HL-60/S4 treated with retinoic acid at 250 ng/mL for 4 days and 3 days (cell line): ENCODE results near the gene FRYL.

Experiments
- in situ Hi-C: fragments of 300-500 bp; cut with MboI; formaldehyde crosslinking; loops from 2 replicates; pipeline ENCODE4 v1.7.0; 2022; ENCODE audit warnings: low sequenced_read_pairs

FRYL gene

GRCh38 chr4:48566034-48566384 lies 214.1 kb downstream of the FRYL start:
- in situ Hi-C loops: loop anchor here (25.0 kb wide), 1 partner anchor 396 kb away; no protein-coding TSS in a partner anchor

- in situ Hi-C loops: loop anchor here (25.0 kb wide), 1 partner anchor 397 kb away; no protein-coding TSS in a partner anchor
These were observed 214.6 kb downstream of the FRYL start for GRCh38 chr4:48565362-48566033.

GRCh38 chr4:48564151-48564550 lies 215.9 kb downstream of the FRYL start:
- in situ Hi-C loops: loop anchor here (25.0 kb wide), 1 partner anchor 398 kb away; no protein-coding TSS in a partner anchor

GRCh38 chr4:48558819-48559218 lies 221.3 kb downstream of the FRYL start:
- in situ Hi-C loops: loop anchor here (25.0 kb wide), 1 partner anchor 403 kb away; no protein-coding TSS in a partner anchor

- in situ Hi-C loops: loop anchor here (25.0 kb wide), 1 partner anchor 404 kb away; no protein-coding TSS in a partner anchor
These were observed 222.1 kb downstream of the FRYL start for GRCh38 chr4:48558026-48558425.

GRCh38 chr4:48557478-48557877 lies 222.6 kb downstream of the FRYL start:
- in situ Hi-C loops: loop anchor here (25.0 kb wide), 1 partner anchor 405 kb away; no protein-coding TSS in a partner anchor

- in situ Hi-C loops: loop anchor here (25.0 kb wide), 1 partner anchor 406 kb away; no protein-coding TSS in a partner anchor
These were observed 223.8 kb downstream of the FRYL start for GRCh38 chr4:48556268-48556667.

GRCh38 chr4:48554606-48555005 lies 225.5 kb downstream of the FRYL start:
- in situ Hi-C loops: loop anchor here (25.0 kb wide), 1 partner anchor 408 kb away; no protein-coding TSS in a partner anchor

- in situ Hi-C loops: loop anchor here (25.0 kb wide), 1 partner anchor 409 kb away; no protein-coding TSS in a partner anchor
These were observed 226.4 kb downstream of the FRYL start for GRCh38 chr4:48553720-48554119.

GRCh38 chr4:48546336-48546735 lies 233.7 kb downstream of the FRYL start:
- in situ Hi-C loops: loop anchor here (25.0 kb wide), 2 partner anchors 234 to 409 kb away; partner anchors contain the start of gene TXK

GRCh38 chr4:48543796-48544195 lies 236.3 kb downstream of the FRYL start:
- in situ Hi-C loops: loop anchor here (25.0 kb wide), 2 partner anchors 231 to 406 kb away; partner anchors contain the start of gene TXK

- in situ Hi-C loops: loop anchor here (25.0 kb wide), 2 partner anchors 231 to 406 kb away; partner anchors contain the start of gene TXK
These were observed 237.2 kb downstream of the FRYL start for GRCh38 chr4:48542888-48543287.

- in situ Hi-C loops: loop anchor here (25.0 kb wide), 2 partner anchors 227 to 402 kb away; partner anchors contain the start of gene TXK
These were observed 240.5 kb downstream of the FRYL start for GRCh38 chr4:48539597-48539996.

- in situ Hi-C loops: loop anchor here (25.0 kb wide), 2 partner anchors 226 to 401 kb away; partner anchors contain the start of gene TXK
These were observed 241.7 kb downstream of the FRYL start for GRCh38 chr4:48538358-48538757.

GRCh38 chr4:48526406-48526805 lies 253.7 kb downstream of the FRYL start:
- in situ Hi-C loops: loop anchor here (25.0 kb wide), 2 partner anchors 214 to 389 kb away; partner anchors contain the start of gene TXK

- in situ Hi-C loops: no loop called here
These were observed 261.9 kb downstream of the FRYL start for GRCh38 chr4:48518143-48518542.

GRCh38 chr4:48509543-48509942 lies 270.5 kb downstream of the FRYL start:
- in situ Hi-C loops: no loop called here

- in situ Hi-C loops: no loop called here
These were observed 273.4 kb downstream of the FRYL start for GRCh38 chr4:48506716-48507115.

- in situ Hi-C loops: no loop called here
These were observed 275.7 kb downstream of the FRYL start for GRCh38 chr4:48504352-48504751.

GRCh38 chr4:48504026-48504330 lies 276.1 kb downstream of the FRYL start:
- in situ Hi-C loops: no loop called here

- in situ Hi-C loops: no loop called here
These were observed 276.6 kb downstream of the FRYL start for GRCh38 chr4:48503233-48504025.
